IPS DF 4.7 (cell line): Measurements from ENCODE around the gene MARS1.
A peak's percentile ranks its signal among the peaks of the same experiment; 100 is the strongest.

Source experiments
- DNase-seq: peaks from one replicate; pipeline ENCODE4 v3.0.0-alpha.2; 2013; ENCODE audit warnings: low spot score; ENCODE audit errors: extremely low read depth

MARS1 gene

GRCh38 chr12:57528831-57529555, 41.1 kb downstream of the MARS1 start:
- no peak for DNase-seq

- DNase-seq: no peak
Observed at GRCh38 chr12:57529831-57530230, 42.0 kb downstream of the MARS1 start.

- DNase-seq: no peak
Observed at GRCh38 chr12:57530396-57531142, 42.7 kb downstream of the MARS1 start.

- no peak for DNase-seq
Observed at GRCh38 chr12:57531836-57532235, 44.0 kb downstream of the MARS1 start.

GRCh38 chr12:57533108-57533507, 45.2 kb downstream of the MARS1 start:
- DNase-seq: no peak

GRCh38 chr12:57534250-57534649, 46.4 kb downstream of the MARS1 start:
- DNase-seq: no peak

GRCh38 chr12:57534991-57535543, 47.2 kb downstream of the MARS1 start:
- no peak for DNase-seq

GRCh38 chr12:57535764-57536596, 48.1 kb downstream of the MARS1 start:
- no peak for DNase-seq

GRCh38 chr12:57536597-57536942, 48.7 kb downstream of the MARS1 start:
- DNase-seq: no peak

GRCh38 chr12:57539134-57539768, 51.4 kb downstream of the MARS1 start:
- no peak for DNase-seq

GRCh38 chr12:57541001-57541400, 53.1 kb downstream of the MARS1 start:
- no peak for DNase-seq

- DNase-seq: no peak
Observed at GRCh38 chr12:57541717-57542116, 53.8 kb downstream of the MARS1 start.

GRCh38 chr12:57543581-57543980, 55.7 kb downstream of the MARS1 start:
- DNase-seq: no peak

GRCh38 chr12:57545809-57546437, 58.1 kb downstream of the MARS1 start:
- DNase-seq: no peak

GRCh38 chr12:57546438-57547287, 58.8 kb downstream of the MARS1 start, which contains the start of gene DCTN2:
DCTN2 (minus strand) TSS chr12:57547192; CDS start chr12:57547063, 129 bp downstream.
- DNase-seq: peak; percentile 96

- no peak for DNase-seq
Observed at GRCh38 chr12:57547288-57548012, 59.6 kb downstream of the MARS1 start.

GRCh38 chr12:57548013-57548315, 60.1 kb downstream of the MARS1 start:
- DNase-seq: no peak

GRCh38 chr12:57548488-57548887, 60.6 kb downstream of the MARS1 start:
- no peak for DNase-seq

GRCh38 chr12:57549203-57549908, 61.5 kb downstream of the MARS1 start:
- no peak for DNase-seq
